ENCODE measurements around the gene NEDD4L.

NEDD4L gene

DNA sequence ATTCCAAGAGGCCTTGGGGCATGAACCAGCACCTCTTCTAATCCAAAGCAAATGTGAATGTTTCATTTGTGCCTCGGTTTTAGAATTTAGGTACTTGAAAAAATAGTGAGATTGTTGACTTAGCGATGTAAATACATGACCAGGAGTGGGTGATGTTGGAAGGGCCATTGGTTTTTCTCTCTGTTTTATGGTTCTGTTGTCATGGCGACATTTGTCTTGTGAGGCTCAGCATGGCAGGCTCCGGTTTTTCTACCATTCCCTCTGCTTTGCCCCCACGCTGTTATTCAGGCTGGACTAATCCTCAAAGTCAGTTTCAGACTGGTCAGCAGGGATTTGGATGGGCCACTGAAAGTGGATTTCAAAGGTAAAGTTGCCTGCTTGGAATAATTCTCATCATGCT, 329.5 kb downstream of the NEDD4L start:
- H3K27ac ChIP-seq (ENCODE audit: low read depth, low read length), result no peak overlapping the region
- no peaks in the 10 kb centered on the region for H4K20me1 ChIP-seq (ENCODE audit: low read depth, low read length)
- H3K4me2 ChIP-seq (ENCODE audit: low read depth, low read length, poor library complexity, severe bottlenecking), result no peak overlapping the region
- H3K9ac ChIP-seq (ENCODE audit: low read length), result no peak overlapping the region
- H3K36me3 ChIP-seq (ENCODE audit: low read length), result no peaks in the 10 kb centered on the region
- no peaks in the 10 kb centered on the region for H3K9me3 ChIP-seq (ENCODE audit: insufficient read depth, low read length)
- no peaks in the 10 kb centered on the region for H3K79me2 ChIP-seq (ENCODE audit: insufficient read depth, low read length)
- TF ChIP-seq, protein P1, sequence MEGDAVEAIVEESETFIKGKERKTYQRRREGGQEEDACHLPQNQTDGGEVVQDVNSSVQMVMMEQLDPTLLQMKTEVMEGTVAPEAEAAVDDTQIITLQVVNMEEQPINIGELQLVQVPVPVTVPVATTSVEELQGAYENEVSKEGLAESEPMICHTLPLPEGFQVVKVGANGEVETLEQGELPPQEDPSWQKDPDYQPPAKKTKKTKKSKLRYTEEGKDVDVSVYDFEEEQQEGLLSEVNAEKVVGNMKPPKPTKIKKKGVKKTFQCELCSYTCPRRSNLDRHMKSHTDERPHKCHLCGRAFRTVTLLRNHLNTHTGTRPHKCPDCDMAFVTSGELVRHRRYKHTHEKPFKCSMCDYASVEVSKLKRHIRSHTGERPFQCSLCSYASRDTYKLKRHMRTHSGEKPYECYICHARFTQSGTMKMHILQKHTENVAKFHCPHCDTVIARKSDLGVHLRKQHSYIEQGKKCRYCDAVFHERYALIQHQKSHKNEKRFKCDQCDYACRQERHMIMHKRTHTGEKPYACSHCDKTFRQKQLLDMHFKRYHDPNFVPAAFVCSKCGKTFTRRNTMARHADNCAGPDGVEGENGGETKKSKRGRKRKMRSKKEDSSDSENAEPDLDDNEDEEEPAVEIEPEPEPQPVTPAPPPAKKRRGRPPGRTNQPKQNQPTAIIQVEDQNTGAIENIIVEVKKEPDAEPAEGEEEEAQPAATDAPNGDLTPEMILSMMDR (IDR thresholded peaks at IDR 0.05; ENCODE audit: insufficient read depth, low read length, poor library complexity, severe bottlenecking), result no peak
- TF ChIP-seq EZH2phosphoT487 (conservative IDR thresholded peaks at IDR 0.05; ENCODE audit: low read length), result no peak
- H3K4me3 ChIP-seq (ENCODE audit: insufficient read depth, low read length, poor library complexity, severe bottlenecking), result no peak overlapping the region
- H2AFZ ChIP-seq (ENCODE audit: low read depth, low read length, severe bottlenecking), result no peak overlapping the region
- no peaks in the 10 kb centered on the region for H3F3A ChIP-seq (ENCODE audit: insufficient read depth)
- H3K9me2 ChIP-seq (replicated peaks; ENCODE audit: insufficient read depth, low read length), result no peaks in the 10 kb centered on the region
- no peaks in the 10 kb centered on the region for H3K27me3 ChIP-seq (ENCODE audit: low read length)

DNA sequence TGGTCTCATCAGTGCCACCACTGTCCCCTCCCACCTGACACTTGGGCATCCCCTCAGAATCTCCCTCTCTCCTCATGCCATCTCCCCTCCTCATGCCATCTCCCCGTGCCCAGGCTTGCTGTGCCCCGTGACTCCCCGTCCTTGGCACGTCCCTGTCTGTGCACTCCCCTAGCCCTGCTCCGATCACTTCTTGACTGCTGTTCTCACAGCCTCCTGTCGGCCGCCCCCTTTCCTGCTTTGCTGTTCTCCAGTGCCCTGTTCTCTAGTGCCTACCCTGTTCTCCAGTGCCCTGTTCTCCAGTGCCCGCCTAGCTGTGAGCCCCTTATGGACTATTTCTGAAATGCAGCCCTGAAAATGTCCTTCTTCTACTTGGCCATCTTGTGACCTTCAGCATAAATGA, 331.0 kb downstream of the NEDD4L start:
- Histone ChIP-seq H4K20me1 (ENCODE audit: low read depth, low read length) (no peaks in the 10 kb centered on the region), H3K4me3 (ENCODE audit: insufficient read depth, low read length, poor library complexity, severe bottlenecking) (no peak overlapping the region), H3K9me3 (ENCODE audit: insufficient read depth, low read length) (no peaks in the 10 kb centered on the region), H3K9me2 (replicated peaks; ENCODE audit: insufficient read depth, low read length) (no peaks in the 10 kb centered on the region), H2AFZ (ENCODE audit: low read depth, low read length, severe bottlenecking) (no peak overlapping the region), H3K79me2 (ENCODE audit: insufficient read depth, low read length) (no peaks in the 10 kb centered on the region), H3K36me3 (ENCODE audit: low read length) (no peaks in the 10 kb centered on the region), H3F3A (ENCODE audit: insufficient read depth) (no peaks in the 10 kb centered on the region), H3K27me3 (ENCODE audit: low read length) (no peaks in the 10 kb centered on the region), H3K4me2 (ENCODE audit: low read depth, low read length, poor library complexity, severe bottlenecking) (no peak overlapping the region), H3K9ac (ENCODE audit: low read length) (no peak overlapping the region), H3K27ac (ENCODE audit: low read depth, low read length) (no peak overlapping the region)
- TF ChIP-seq, protein P1 (IDR thresholded peaks at IDR 0.05; ENCODE audit: insufficient read depth, low read length, poor library complexity, severe bottlenecking), result no peak

DNA sequence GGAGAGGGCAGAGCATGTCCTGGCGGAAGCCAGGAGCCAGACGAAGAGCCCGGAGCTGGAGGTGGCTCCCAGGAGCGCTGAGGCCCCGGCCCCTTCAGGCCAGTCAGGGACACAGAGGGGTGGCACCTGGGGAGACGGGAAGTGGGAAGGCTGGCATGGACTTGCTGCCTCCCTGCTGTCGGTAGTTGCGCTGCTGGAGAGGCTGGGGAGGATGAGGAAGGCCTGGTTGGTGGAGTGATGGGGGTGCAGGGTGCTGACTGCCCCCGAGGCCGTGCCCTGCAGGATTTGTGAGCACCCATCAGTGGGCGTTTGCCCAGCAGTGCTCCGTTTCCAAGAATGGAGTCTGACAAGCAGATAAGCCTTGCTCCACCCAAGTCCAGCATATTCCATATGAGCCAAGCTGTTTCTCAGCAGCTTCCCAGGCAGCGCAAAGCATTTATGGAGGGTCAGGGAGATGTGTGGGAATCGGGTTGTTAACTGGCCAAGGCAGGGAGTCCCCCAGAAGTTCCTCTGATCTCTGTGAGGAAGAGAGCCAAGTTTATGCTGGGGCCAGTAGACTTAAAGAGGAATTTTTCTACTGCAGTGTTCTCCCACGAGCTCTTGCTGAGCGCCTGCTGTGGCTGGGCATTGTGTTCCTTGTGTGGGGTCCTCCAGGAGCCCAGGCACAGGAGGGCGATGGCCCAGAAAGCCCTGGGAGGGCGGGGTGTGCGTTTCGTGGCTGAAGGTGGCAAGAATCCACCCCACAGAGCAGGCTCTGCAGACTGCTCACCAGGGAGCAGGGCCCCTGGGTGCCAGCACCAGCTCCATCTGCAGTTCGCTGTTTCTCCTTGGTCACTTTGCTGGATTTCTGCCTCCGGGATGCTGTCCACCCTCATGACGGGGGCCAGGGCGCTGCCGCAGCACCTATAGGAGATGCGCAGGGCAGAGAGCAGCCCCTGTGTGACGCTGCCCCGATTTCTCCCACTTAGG, 334.7 kb downstream of the NEDD4L start:
- Histone ChIP-seq H3K27me3 (ENCODE audit: low read length) (no peaks in the 10 kb centered on the region), H3K9ac (ENCODE audit: low read length) (no peak overlapping the region), H3K9me2 (replicated peaks; ENCODE audit: insufficient read depth, low read length) (no peaks in the 10 kb centered on the region), H3K27ac (ENCODE audit: low read depth, low read length) (no peak overlapping the region), H3K4me3 (ENCODE audit: insufficient read depth, low read length, poor library complexity, severe bottlenecking) (no peak overlapping the region), H3K36me3 (ENCODE audit: low read length) (no peaks in the 10 kb centered on the region), H4K20me1 (ENCODE audit: low read depth, low read length) (no peaks in the 10 kb centered on the region), H3K79me2 (ENCODE audit: insufficient read depth, low read length) (no peaks in the 10 kb centered on the region), H3K9me3 (ENCODE audit: insufficient read depth, low read length) (no peaks in the 10 kb centered on the region), H2AFZ (ENCODE audit: low read depth, low read length, severe bottlenecking) (no peak overlapping the region), H3K4me2 (ENCODE audit: low read depth, low read length, poor library complexity, severe bottlenecking) (no peak overlapping the region), H3F3A (ENCODE audit: insufficient read depth) (no peaks in the 10 kb centered on the region)
- TF ChIP-seq, protein P1 (IDR thresholded peaks at IDR 0.05; ENCODE audit: insufficient read depth, low read length, poor library complexity, severe bottlenecking), result no peak
- TF ChIP-seq EZH2phosphoT487 (conservative IDR thresholded peaks at IDR 0.05; ENCODE audit: low read length), result no peak
